Tibial nerve (tissue), 4 donors: ENCODE data around the gene MBD3. TPM values are rescaled to one million over a fixed set of nuclear protein-coding genes. Genes with fewer than 3 reads are reported as not detected.

Source experiments
- DNase-seq, 2 donors: peaks; one replicate each; pipeline ENCODE4 v3.0.0-alpha.2; 2019; ENCODE audit warnings: low spot score in 2 of 2
- H3K27ac ChIP-seq, 4 donors: fragments of 200-600 bp; sonication (generic) in 3 of 4; one replicate each; pipeline ENCODE4 v1.5.1; 2017 to 2019; ENCODE audit warnings: mild to moderate bottlenecking in 1 of 4
- H3K27me3 ChIP-seq, 2 donors: fragments of 200-600 bp; sonication (generic) in 1 of 2; one replicate each; pipeline versions ENCODE4 v1.5.1 to v1.6.0; 2017 to 2019
- H3K36me3 ChIP-seq, 3 donors: fragments of 200-600 bp; sonication (generic); one replicate each; pipeline ENCODE4 v1.5.1; 2018 to 2019
- H3K4me1 ChIP-seq, 4 donors: fragments of 200-600 bp; sonication (generic) in 3 of 4; one replicate each; pipeline ENCODE4 v1.5.1; 2017 to 2019
- H3K4me3 ChIP-seq, 4 donors: fragments of 200-600 bp; sonication (generic) in 3 of 4; one replicate each; pipeline ENCODE4 v1.5.1; 2017 to 2019; ENCODE audit warnings: mild to moderate bottlenecking in 1 of 4, moderate library complexity in 1 of 4
- H3K9me3 ChIP-seq, 4 donors: fragments of 200-600 bp; sonication (generic) in 3 of 4; one replicate each; pipeline ENCODE4 v1.5.1; 2017 to 2019
- EP300 ChIP-seq, 2 donors: sonication (generic); formaldehyde crosslinking; IDR thresholded peaks; one replicate each; pipeline ENCODE4 v1.6.1; 2017; ENCODE audit warnings: antibody characterized with exemption in 2 of 2, mild to moderate bottlenecking in 1 of 2
- POLR2A ChIP-seq, 2 donors: fragments of 450-650 bp; IDR thresholded peaks; one replicate each; pipeline ENCODE4 v1.6.1; 2017; ENCODE audit warnings: antibody characterized with exemption in 2 of 2, mild to moderate bottlenecking in 2 of 2, moderate library complexity in 2 of 2
- WGBS, 2 donors: methylation state at CpG; one replicate each; pipeline ENCODE4 v1.1.5; 2018; 5-methylcytosine and 5-hydroxymethylcytosine counted together
- total RNA-seq, 4 donors: library from RNA; depleted of rRNA; stranded (reverse); fragments of >200 nt; gene quantifications; one replicate each; pipeline ENCODE4 v1.1.0, GENCODE V29; 2016
- TF ChIP-seq, protein P1 (sequence below), 5 experiments: fragments of 200-600 bp in 3 of 5; fragments of 450-650 bp in 2 of 5; sonication (generic) in 3 of 5; IDR thresholded peaks; one replicate each; pipeline ENCODE4 v1.5.1; 2016 to 2019; ENCODE audit warnings: antibody characterized with exemption in 5 of 5, mild to moderate bottlenecking in 3 of 5, moderate library complexity in 2 of 5

The MBD3 gene
- total RNA-seq, 4 donors from 2014 or later, result 62.9 to 144 (median 91.4) TPM

DNA sequence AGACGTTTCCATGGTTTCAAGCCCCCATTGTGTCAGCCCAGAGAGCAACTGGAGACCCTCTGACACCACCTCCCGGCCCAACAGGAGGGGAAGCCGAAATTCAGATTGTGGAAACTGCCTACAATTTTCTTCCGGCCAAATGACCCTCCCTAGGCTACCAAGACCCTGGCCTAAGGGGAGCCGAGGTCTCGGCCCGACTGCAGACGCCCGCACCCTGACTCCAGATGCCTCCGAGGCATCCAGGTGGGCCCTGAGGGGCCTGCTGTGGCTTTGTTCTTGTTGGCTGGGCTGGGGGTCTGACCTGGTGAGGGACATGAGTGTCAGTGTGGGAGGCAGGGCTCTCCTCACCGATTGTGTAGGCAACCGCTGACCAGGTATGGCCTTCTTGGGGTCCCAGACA, 34.1 kb downstream of the MBD3 start:
- TF ChIP-seq POLR2A (IDR thresholded peaks at IDR 0.05) (no peak), EP300 (IDR thresholded peaks at IDR 0.05) (no peak)
- TF ChIP-seq, protein P1, sequence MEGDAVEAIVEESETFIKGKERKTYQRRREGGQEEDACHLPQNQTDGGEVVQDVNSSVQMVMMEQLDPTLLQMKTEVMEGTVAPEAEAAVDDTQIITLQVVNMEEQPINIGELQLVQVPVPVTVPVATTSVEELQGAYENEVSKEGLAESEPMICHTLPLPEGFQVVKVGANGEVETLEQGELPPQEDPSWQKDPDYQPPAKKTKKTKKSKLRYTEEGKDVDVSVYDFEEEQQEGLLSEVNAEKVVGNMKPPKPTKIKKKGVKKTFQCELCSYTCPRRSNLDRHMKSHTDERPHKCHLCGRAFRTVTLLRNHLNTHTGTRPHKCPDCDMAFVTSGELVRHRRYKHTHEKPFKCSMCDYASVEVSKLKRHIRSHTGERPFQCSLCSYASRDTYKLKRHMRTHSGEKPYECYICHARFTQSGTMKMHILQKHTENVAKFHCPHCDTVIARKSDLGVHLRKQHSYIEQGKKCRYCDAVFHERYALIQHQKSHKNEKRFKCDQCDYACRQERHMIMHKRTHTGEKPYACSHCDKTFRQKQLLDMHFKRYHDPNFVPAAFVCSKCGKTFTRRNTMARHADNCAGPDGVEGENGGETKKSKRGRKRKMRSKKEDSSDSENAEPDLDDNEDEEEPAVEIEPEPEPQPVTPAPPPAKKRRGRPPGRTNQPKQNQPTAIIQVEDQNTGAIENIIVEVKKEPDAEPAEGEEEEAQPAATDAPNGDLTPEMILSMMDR (IDR thresholded peaks at IDR 0.05), result no peak
- no peaks in the 10 kb centered on the region for H3K27me3 ChIP-seq
- H3K36me3 ChIP-seq, result peaks cover 0 to 36% (median 2%) of the 10 kb centered on the region in 3 donors
- no peak for DNase-seq
- H3K4me1 ChIP-seq, result peaks cover 0 to 16% (median 0%) of the 10 kb centered on the region in 4 donors
- no peak overlapping the region for H3K4me3 ChIP-seq
- no peak overlapping the region for H3K27ac ChIP-seq
- WGBS, 2 donors, result 72% methylated on average over 12 of the region's 12 CpGs
- H3K9me3 ChIP-seq, result no peaks in the 10 kb centered on the region

DNA sequence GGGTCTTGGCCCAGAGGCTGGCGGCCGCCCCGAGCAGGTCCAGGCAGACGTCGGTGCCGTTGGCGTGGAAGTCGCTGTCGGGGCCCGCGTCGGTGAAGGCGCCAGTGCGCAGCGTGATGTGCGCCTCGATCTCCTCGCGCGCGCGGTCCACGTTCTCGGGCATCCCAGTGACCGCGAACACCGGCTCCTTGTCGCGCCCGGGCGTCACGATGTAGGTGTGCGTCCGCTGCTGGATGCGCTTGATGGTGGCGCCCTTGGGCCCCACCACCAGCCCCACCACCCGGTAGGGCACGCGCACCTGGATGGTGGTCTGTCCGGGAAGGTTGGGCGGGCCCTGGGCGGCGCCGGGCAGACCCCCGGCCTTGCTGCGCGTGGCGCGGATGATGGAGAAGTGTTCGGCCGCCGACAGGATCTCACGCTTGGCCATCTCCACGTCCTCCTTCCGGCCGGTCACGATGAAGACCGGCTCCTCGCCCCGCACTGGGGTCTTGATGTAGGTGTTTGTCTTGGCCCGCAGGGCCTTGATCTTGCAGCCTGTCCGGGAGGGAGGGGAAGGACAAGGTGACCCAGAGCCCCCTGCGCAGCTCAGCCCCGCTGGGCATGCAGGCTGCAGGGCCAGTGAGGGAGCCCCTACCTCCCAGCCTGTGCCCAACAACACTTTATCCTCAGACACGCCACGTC, 36.1 kb downstream of the MBD3 start:
- DNase-seq, result no peak

DNA sequence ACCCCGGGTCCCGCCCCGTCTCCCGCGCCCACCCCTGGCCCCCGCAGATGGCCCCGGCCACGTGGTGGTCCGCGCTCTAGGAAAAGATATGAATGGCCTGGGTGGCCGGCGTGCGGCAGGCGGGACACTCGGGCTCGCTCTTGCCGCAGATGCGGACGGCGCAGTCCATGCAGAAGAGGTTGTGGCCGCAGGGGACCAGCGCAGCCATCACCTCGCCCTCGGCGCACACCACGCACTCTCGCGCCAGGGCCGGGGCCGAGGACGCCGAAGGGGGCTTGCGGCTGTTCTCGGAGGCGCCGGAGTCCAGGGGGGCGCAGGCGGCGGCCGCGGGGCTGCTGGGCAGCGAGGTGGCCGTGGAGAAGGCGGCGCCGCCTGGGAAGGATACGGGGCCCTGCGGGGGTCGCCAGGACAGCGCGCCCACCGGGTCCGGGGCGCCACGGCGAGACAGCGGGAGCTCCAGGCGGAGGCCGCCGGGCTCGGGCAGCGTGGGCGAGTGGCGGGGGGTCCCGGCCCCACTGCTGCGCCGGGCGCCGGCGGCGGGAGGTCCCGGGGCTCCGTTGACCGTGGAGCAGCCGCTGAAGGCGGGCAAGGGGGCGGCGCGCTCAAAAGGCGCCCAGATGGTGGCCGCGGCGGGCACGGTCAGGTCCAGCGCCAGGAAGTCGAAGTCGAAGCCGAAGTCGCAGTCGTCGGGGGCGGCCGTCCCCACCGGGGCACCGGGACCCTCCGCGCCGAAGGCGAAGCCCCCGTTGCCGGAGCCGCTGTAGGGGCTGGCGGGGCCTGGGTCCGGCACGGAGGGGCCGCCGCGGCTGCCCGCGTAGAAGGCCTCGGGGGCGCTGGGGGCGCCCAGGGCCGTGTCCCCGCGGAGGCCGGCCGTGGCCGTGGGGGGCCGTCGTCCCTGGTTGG, 36.9 kb downstream of the MBD3 start:
- no peak for DNase-seq
- WGBS, 2 donors, result 90 to 95% methylated on average over 82 to 87 of the region's 121 CpGs
- no peak overlapping the region for H3K27ac ChIP-seq

More for the DNA sequence above, 36.1 kb downstream of the MBD3 start:
- H3K4me1 ChIP-seq, result peaks cover 0 to 16% (median 0%) of the 10 kb centered on the region in 4 donors
- TF ChIP-seq POLR2A (IDR thresholded peaks at IDR 0.05) (no peak), EP300 (IDR thresholded peaks at IDR 0.05) (no peak)
- TF ChIP-seq, protein P1 (IDR thresholded peaks at IDR 0.05), result no peak
- peaks cover 0 to 25% (median 2%) of the 10 kb centered on the region in 3 donors for H3K36me3 ChIP-seq
- H3K27ac ChIP-seq, result no peak overlapping the region
- H3K9me3 ChIP-seq, result no peaks in the 10 kb centered on the region
- H3K27me3 ChIP-seq, result no peaks in the 10 kb centered on the region
- WGBS, 2 donors, result 93 to 94% methylated on average over 57 to 65 of the region's 66 CpGs
- H3K4me3 ChIP-seq, result no peak overlapping the region

DNA sequence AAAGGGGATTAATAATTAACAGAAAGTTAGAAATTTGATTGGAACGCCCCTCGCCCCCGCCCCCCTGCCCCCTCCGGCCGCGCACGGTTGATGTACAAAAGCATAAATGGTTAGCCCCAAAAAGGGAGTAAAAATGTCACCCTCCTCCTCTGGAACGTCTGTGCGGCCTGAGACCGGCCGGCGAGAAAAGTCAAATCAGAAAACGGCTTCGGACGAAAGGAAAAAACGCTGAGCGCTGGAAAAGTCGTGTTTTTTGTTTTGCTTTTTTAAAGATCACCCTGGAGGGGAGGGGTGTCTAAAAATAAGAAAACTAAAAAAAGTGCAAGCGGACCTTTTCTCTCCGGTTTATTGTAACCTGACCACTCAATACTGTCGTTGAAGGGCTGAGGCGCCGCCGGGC, 37.7 kb downstream of the MBD3 start:
- Histone ChIP-seq H3K9me3 (no peaks in the 10 kb centered on the region), H3K27me3 (no peaks in the 10 kb centered on the region), H3K4me3 (no peak overlapping the region), H3K27ac (no peak overlapping the region), H3K36me3 (peaks cover 0 to 25% (median 2%) of the 10 kb centered on the region in 3 donors), H3K4me1 (no peaks in the 10 kb centered on the region)
- no peak for DNase-seq
- TF ChIP-seq, protein P1 (IDR thresholded peaks at IDR 0.05), result no peak
- no peak for TF ChIP-seq EP300 (IDR thresholded peaks at IDR 0.05)
- WGBS, 2 donors, result 80 to 85% methylated on average over 24 of the region's 24 CpGs

More for the DNA sequence above, 36.9 kb downstream of the MBD3 start:
- no peak overlapping the region for H3K4me3 ChIP-seq
- H3K9me3 ChIP-seq, result no peaks in the 10 kb centered on the region
- peaks cover 0 to 25% (median 2%) of the 10 kb centered on the region in 3 donors for H3K36me3 ChIP-seq
- no peaks in the 10 kb centered on the region for H3K27me3 ChIP-seq
- peaks cover 0 to 8% (median 0%) of the 10 kb centered on the region in 4 donors for H3K4me1 ChIP-seq
- TF ChIP-seq, protein P1 (IDR thresholded peaks at IDR 0.05), result no peak

DNA sequence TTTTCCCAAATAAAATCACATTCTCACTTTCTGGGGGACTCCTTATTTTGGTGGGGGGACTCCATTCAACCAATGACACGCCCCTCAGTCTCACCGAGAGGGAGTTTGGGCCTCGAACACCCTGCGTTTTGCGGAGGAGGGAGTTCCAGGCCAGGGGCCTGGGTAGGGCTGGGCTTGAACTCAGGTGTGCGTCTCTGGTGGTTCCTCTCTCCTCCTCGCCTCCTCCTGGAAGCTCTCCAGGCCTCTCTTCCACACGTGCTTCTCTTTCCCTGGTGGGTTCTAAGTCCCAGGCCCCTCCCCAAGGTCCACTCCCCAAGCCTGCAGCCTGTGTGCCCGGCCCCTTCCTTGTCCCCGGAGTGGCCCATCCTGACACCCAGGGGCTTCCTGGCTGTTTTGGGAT, 39.2 kb downstream of the MBD3 start:
- 81 to 84% methylated on average over 10 of the region's 10 CpGs for WGBS, 2 donors
- Histone ChIP-seq H3K36me3 (peaks cover 0 to 25% (median 2%) of the 10 kb centered on the region in 3 donors), H3K27me3 (no peaks in the 10 kb centered on the region), H3K4me3 (no peak overlapping the region), H3K27ac (no peak overlapping the region), H3K4me1 (no peaks in the 10 kb centered on the region), H3K9me3 (no peaks in the 10 kb centered on the region)
- no peak for DNase-seq
- TF ChIP-seq POLR2A (IDR thresholded peaks at IDR 0.05), result no peak
